ENCODE results near the gene STK32C. TPM values are rescaled to one million over a fixed set of nuclear protein-coding genes. Genes with fewer than 3 reads are reported as not detected.

STK32C gene
- total and polyA plus RNA-seq, 2 of the 4 experiments (the other 2 are of a cell fraction) = 5.0 to 8.3 TPM

- dilution Hi-C loops (cut with HindIII; ENCODE audit: low sequenced_read_pairs, unreplicated experiment) = loop anchor here (25.0 kb wide), 1 partner anchor 99 kb away; the partner anchor contains the start of gene LRRC27
- POLR2A ChIA-PET (ENCODE audit: unreplicated experiment) = no interaction called here
Measured at GRCh38 chr10:132237871-132238270, 69.9 kb downstream of the STK32C start.

More at GRCh38 chr10:132237871-132238270, 69.9 kb downstream of the STK32C start:
- H3K36me3 ChIP-seq (ENCODE audit: control insufficient read depth, insufficient read depth, low read length) = no peaks in the 10 kb centered on the region
- H3K4ac ChIP-seq (ENCODE audit: low read depth, low read length) = no peak overlapping the region
- H2AK9ac ChIP-seq (replicated peaks; ENCODE audit: low read depth, low read length, poor library complexity) = no peak overlapping the region
- WGBS, 2 experiments (ENCODE audit: extremely low coverage in 2 of 2, insufficient read length in 1 of 2) = 12% methylated on average over 3 of the region's 9 CpGs; no CpG with 5 or more reads in 1 of the 2 experiments
- no peak overlapping the region for H4K8ac ChIP-seq (ENCODE audit: low read depth in 2 of 2, low read length in 2 of 2)
- H3K23ac ChIP-seq (ENCODE audit: low read depth, low read length) = no peak overlapping the region
- BruUV-seq (replicated peaks) = no TSS peak
- H3K9ac ChIP-seq (ENCODE audit: low read depth, low read length) = no peak overlapping the region
- H2BK15ac ChIP-seq (ENCODE audit: low read depth, low read length) = no peak overlapping the region
- no peak overlapping the region for H3K18ac ChIP-seq (ENCODE audit: low read depth, low read length)
- no peak overlapping the region for H2BK120ac ChIP-seq (ENCODE audit: low read depth, low read length)
- H3K9me3 ChIP-seq (ENCODE audit: control insufficient read depth, insufficient read depth, low read length) = no peaks in the 10 kb centered on the region
- no peak overlapping the region for H3K4me2 ChIP-seq (ENCODE audit: low read depth, low read length)
- in situ Hi-C loops (cut with MboI; ENCODE audit: low sequenced_read_pairs) (no loop called here), intact Hi-C loops (cut with micrococcal nuclease) (no loop called here)
- CTCF ChIA-PET = no interaction called here
- H2AFZ ChIP-seq (replicated peaks; ENCODE audit: low read length, poor library complexity) = peak overlapping the region; percentile 51
- H3K27me3 ChIP-seq (ENCODE audit: control insufficient read depth, insufficient read depth, low read length) = peaks cover 9% of the 10 kb centered on the region; the same call in 1 of the 2 replicates
- H3K56ac ChIP-seq (ENCODE audit: extremely low read depth, insufficient read depth, low read length) = no peak overlapping the region
- DNase-seq (no peak), ATAC-seq (ENCODE audit: low read depth) (peak; percentile 42)
- H3K4me1 ChIP-seq (ENCODE audit: control insufficient read depth, insufficient read depth, low read length) = no peaks in the 10 kb centered on the region
- H4K5ac ChIP-seq (ENCODE audit: low read depth, low read length) = no peak overlapping the region
- TF ChIP-seq SMC3 (IDR thresholded peaks at IDR 0.05; ENCODE audit: low read depth, low read length) = no peak
- no peak for TF ChIP-seq RFX5 (IDR thresholded peaks at IDR 0.05; ENCODE audit: low read depth, low read length)
- no peak for TF ChIP-seq MAZ (IDR thresholded peaks at IDR 0.05; ENCODE audit: borderline replicate concordance, low read depth, low read length)
- no peak for TF ChIP-seq RCOR1 (IDR thresholded peaks at IDR 0.05; ENCODE audit: insufficient replicate concordance, low read length)
- no peak for TF ChIP-seq NFE2L2 (IDR thresholded peaks at IDR 0.05; ENCODE audit: low read depth, low read length)
- TF ChIP-seq POLR2A (IDR thresholded peaks at IDR 0.05; ENCODE audit: low read depth, low read length) = no peak
- TF ChIP-seq RAD21 (IDR thresholded peaks at IDR 0.05; ENCODE audit: low read length) = no peak
- TF ChIP-seq CHD1 (IDR thresholded peaks at IDR 0.05; ENCODE audit: low read depth, low read length) = no peak
- TF ChIP-seq MAFK (IDR thresholded peaks at IDR 0.05; ENCODE audit: low read depth, low read length) = no peak
- no peak for TF ChIP-seq MXI1 (IDR thresholded peaks at IDR 0.05; ENCODE audit: borderline replicate concordance, low read depth, low read length)
- TF ChIP-seq FOS (IDR thresholded peaks at IDR 0.05; ENCODE audit: low read depth, low read length) = no peak
- H4K20me1 ChIP-seq (ENCODE audit: insufficient read depth, low read length) = no peaks in the 10 kb centered on the region
- no peak overlapping the region for H4K91ac ChIP-seq (ENCODE audit: insufficient read depth, low read depth, low read length)
- H2BK20ac ChIP-seq (ENCODE audit: low read depth, low read length) = no peak overlapping the region
- H3K9me1 ChIP-seq (ENCODE audit: insufficient read depth, low read length) = no peaks in the 10 kb centered on the region; the same call in 1 of the 2 replicates
- no peak overlapping the region for H2BK5ac ChIP-seq (ENCODE audit: low read depth, low read length, poor library complexity, severe bottlenecking)
- H3K14ac ChIP-seq (replicated peaks; ENCODE audit: low read depth, low read length) = no peak overlapping the region
- H3K27ac ChIP-seq (ENCODE audit: insufficient read depth, low read length) = no peak overlapping the region
- no peaks in the 10 kb centered on the region for H3K79me1 ChIP-seq (ENCODE audit: low read depth in 1 of 2, low read length in 2 of 2)
- no peak overlapping the region for H3K4me3 ChIP-seq (ENCODE audit: insufficient read depth, low read depth, low read length)
- no peak overlapping the region for H2AK5ac ChIP-seq (ENCODE audit: low read depth, low read length)
